B cell (primary cell): ENCODE measurements around the gene ARRB1.

Experiments
- EZH2 ChIP-seq: IDR thresholded peaks from 2 replicates; pipeline ENCODE4 v1.6.1; 2012; ENCODE audit warnings: borderline replicate concordance, low read depth, mild to moderate bottlenecking, moderate library complexity, low read length; ENCODE audit not compliant: insufficient read depth, poor library complexity, severe bottlenecking
- TF ChIP-seq, protein P1 (sequence below): fragments of 200-600 bp; IDR thresholded peaks from one replicate; pipeline ENCODE4 v1.8.0; 2022; ENCODE audit warnings: antibody characterized with exemption, mild to moderate bottlenecking

DNA sequence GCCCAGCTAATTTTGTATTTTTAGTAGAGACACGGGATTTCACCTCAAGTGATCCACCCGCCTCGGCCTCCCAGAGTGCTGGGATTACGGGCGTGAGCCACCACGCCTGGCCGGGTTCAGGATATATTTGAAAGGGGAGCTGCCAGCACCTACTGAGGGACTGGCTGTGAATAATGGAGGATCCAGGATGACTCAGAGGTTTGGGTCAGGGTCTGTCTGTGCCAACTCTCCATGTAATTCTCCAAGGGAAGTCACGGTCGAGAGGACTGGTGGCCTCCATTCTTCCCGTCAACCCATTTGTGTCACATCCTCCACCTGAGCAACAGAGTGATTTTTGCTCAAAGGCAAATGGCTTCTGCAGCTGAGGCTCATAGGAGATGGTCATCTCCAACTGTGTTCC, 3.6 kb upstream of the ARRB1 start:
- TF ChIP-seq, protein P1, sequence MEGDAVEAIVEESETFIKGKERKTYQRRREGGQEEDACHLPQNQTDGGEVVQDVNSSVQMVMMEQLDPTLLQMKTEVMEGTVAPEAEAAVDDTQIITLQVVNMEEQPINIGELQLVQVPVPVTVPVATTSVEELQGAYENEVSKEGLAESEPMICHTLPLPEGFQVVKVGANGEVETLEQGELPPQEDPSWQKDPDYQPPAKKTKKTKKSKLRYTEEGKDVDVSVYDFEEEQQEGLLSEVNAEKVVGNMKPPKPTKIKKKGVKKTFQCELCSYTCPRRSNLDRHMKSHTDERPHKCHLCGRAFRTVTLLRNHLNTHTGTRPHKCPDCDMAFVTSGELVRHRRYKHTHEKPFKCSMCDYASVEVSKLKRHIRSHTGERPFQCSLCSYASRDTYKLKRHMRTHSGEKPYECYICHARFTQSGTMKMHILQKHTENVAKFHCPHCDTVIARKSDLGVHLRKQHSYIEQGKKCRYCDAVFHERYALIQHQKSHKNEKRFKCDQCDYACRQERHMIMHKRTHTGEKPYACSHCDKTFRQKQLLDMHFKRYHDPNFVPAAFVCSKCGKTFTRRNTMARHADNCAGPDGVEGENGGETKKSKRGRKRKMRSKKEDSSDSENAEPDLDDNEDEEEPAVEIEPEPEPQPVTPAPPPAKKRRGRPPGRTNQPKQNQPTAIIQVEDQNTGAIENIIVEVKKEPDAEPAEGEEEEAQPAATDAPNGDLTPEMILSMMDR = no peak
- TF ChIP-seq EZH2 = no peak
